DOHH2 (cell line): ENCODE results near the gene USB1.

Experiments used
- CTCF ChIP-seq: fragments of 200-600 bp; sonication (generic); IDR thresholded peaks from one replicate; pipeline ENCODE4 v1.5.1; 2014; ENCODE audit warnings: antibody characterized with exemption, mild to moderate bottlenecking, low read depth, low read length; ENCODE audit not compliant: poor library complexity, severe bottlenecking
- EZH2phosphoT487 ChIP-seq: fragments of 200-600 bp; sonication (generic); IDR thresholded peaks from 2 replicates; pipeline ENCODE4 v1.6.1; 2017; ENCODE audit warnings: borderline replicate concordance, mild to moderate bottlenecking, antibody characterized with exemption, low read length, moderate library complexity, mixed read lengths

- TF ChIP-seq CTCF = no peak
- TF ChIP-seq EZH2phosphoT487 = no peak
These were observed 40.4 kb downstream of the USB1 start for GRCh38 chr16:58041628-58041955.
